GM21381 (cell line): ENCODE measurements around the gene HMOX1.
"Not testable (repeated sequence)": the region's sequence is repeated elsewhere in the genome, so short reads cannot be mapped to it uniquely, and the experiment has no call there.

ENCODE experiments used
- ATAC-seq: cut with Tn5 transposase; IDR thresholded peaks from one replicate; pipeline ENCODE4 v1.9.1; 2021; ENCODE audit warnings: mild to moderate bottlenecking, moderate library complexity; ENCODE audit not compliant: unreplicated experiment

Gene HMOX1

DNA sequence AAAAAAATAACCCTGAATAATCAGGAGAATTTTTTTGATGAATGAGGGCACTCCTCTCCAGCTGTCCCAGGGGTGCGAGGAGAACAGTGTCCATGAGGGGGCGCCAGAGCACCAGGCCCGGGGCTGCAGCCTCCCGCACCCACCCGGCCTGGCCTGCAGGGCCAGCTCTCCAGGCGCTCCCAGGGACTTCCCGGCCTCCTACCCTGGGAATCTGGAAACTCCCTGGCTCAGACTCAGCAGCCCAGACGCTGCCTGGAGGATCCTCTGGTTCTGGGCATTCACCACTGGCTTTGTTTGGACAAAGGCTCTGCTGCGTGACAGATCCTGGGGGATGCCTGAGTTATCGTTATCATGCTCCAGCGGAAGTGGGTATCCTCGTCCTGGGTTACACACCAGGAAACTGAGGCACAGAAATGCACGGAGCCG, 50.0 kb downstream of the HMOX1 start:
- ATAC-seq: no peak

DNA sequence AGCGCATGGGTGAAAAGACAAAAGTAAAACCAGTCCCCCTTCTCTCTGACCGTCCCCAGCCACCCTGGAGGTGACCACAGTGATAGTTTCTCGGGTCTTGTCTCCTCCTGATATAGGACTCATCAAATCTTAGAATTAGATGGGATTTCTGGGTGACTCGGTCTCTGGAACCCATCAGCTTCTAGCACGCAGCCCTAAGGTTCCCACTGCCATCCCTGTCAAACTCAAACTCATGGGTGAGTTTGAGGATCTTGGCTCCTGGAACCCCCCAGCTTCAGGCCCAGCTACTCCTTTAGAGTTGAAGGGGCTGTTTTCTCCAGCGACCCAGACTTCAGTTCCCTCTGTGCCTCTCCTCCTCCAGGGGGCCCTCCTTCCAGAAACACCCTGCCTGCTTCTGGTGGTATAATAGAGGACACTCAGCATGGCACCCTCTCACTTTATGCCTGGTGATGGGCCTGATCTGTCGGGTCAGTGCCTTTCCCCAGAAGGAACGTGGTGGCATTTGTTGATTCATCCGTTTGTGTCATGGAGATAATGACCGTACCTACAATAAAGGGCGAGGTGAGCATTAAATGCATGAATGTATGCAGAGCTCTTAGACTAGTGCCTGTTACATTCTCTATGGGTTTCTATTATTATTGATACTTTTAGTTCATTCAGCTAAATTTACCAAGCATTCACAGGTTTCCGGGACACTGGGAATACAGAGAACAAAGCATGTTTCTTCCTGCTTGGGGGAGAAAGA, 50.8 kb downstream of the HMOX1 start:
- no peak for ATAC-seq

DNA sequence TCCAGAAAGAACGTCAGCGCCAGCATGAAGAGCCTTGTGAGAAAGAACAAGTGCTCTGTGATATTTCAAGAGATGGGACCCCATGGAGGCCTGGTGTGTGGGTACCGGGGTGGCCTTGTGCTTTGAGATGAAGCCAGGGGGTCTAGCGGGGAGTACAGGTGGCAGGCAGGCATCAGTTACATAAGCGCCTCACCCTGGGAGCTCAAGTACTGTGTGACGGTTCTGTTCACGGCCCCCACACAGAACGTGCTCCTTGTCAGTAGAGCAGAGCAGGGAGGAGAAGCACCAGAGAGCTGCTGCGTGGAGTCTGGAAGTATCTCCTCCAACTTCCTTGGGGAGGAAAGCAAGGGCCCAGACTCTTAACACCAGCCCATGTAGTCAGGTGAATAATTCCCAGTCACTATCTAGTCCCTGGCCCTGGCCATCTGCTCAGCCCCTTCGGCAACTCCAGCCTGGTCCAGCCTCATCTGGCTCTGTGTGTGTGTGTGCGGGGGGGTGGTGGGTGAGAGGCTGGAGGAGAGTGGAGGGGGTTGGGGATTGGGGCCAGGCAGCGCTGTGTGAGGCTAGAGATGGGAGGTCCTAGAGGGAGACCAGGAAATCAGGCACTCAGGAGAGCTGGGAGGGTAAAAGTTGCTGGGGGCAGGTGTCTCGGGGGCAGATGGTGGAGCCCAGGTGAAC, 51.5 kb downstream of the HMOX1 start:
- ATAC-seq: no peak

DNA sequence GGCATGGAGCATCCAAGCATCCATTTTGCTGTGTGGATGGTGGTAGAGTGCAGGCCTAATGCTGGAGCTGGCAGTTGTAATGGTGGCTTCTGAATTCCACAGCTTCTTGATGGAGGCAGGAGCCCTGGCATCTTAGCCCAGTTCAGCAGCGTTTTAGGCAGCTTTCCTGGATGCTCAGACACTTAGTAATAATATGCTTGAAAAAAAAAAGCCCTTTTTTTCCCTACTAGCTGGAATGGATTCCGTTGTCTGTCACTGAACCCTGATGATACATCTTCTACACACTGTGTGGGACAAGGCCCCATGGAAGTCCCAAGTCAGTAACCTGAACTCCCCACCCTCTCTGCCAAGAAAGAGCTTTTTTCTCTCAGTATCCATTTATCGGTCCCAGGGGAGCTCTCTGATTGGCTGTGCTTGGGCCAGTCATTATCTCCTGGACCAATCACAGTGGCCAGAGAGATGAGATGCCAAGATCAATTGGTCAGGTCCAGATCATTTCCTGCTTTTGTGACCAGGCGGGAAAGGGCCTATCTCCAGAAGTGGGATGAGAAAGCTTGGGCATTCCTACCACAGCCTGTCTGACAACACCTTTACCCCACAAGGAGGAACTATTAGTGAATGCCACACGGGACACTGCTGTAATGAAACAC, 53.3 kb downstream of the HMOX1 start:
- ATAC-seq: no peak

DNA sequence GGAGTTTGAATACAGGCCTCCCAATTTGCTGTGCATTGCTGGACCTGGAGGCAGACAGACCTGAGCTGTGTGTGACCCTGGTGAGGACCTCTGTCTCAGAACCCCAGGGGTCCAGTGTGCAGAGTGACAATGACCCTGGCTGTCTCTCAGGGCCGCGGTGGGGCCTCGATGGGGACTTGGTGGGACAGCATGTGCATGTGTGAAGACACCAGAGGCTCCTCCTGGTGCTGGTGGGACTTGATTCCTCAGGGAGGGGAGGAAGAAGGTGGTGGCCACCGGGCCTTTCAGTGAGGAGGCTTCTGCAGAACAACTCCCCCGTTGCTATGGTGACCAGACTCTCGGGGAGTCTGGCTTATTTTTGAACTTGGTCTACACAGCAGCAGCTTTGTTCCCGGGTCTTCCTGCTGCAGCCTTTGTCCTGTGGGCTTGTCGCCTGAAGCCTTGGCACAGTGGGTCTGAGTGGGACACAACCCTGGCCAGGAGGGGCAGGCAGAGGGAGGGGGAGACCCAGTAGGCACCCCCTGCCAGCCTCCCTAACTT, 54.4 kb downstream of the HMOX1 start:
- ATAC-seq: no peak

DNA sequence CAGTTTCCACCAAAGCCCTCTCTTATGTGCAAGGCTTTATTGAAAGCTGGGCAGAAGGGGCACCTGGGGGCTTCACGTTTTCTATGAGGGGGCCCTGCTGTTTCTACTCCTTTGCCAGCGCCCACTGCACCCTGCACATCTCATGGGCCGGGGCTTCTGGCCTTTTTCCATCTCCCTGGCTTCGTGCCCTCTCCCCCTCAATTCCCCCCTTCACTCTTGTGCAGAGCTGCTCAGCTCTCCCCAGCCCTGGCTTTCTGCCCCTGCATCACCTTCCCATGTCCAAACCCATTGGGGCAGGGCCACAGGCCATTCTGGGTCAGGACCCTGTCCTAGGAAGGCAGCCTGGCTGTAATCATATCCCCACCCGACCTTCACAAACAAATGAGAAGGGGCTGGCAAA, 55.5 kb downstream of the HMOX1 start:
- no peak for ATAC-seq

DNA sequence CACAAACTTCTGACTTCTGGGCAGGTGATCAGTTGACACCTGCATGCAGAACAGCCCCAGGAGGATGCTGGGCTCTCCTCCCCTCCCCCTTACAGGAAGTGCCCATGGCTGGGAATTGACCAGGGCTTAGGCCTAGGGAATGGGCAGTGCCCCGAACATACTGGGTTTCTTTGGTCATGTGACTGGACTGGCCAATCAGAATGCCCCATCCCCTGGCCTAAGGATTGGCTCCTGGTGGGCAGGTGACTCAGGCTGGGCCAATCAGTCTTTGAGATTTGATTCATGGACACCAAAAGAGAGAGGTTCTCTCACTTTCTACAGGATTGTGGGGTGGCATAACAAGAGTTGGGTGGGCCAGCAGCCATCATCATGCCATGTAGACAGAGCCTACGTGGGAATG, 56.2 kb downstream of the HMOX1 start:
- ATAC-seq: no peak

DNA sequence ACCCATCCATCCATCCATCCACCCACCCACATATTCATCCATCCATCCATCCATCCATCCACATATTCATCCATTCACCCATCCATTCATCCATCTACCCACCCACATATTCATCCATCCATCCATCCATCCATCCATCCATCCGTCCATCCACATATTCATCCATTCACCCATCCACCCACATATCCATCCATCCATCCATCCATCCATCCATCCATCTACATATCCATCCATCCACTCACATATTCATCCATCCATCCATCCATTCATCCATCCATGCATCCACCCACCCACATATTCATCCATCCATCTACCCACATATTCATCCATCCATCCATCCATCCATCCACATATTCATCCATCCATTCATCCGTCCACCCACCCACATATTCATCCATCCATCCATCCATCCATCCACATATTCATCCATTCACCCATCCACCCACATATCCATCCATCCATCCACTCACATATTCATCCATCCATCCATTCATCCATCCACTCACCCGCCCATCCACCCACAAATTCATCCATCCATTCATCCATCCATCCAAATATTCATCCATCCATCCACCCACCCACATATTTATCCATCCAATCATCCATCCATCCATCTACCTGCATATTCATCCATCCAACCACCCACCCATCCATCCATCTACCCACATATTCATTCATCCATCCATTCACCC, 57.9 kb downstream of the HMOX1 start:
- ATAC-seq: not testable (repeated sequence)

DNA sequence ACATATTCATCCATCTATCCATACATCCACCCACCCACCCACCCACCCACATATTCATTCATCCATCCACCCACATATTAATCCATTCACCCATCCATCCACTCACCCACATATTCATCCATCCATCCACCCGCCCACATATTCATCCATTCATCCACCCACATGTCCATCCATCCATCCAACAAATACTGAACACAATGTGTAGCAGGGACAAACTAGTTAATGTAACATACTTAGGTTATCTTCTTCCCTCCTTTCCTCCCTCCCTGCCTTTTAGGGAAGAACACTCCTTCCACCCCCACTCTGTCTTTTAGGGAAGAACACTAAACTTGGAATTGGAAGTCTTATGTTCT, 58.4 kb downstream of the HMOX1 start:
- no peak for ATAC-seq

DNA sequence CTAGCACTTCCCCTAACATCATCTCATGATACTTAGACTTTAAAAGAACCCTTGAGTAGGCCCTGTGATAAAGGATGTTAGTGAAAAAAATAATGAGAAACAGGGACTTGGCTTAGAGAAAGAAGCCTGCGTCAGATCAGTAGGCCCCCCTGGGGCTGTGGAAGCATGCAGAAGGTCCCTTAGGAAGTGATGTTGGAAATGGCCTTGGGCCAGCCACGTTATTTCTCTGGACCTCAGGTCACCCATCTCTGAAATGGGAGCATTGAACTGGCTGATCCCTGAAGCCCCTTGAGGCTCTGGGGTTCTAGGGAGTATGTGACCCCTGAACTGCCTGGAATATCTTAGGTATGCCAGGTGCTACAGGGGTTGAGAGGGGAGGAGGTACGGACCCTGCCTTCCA, 59.2 kb downstream of the HMOX1 start:
- no peak for ATAC-seq

DNA sequence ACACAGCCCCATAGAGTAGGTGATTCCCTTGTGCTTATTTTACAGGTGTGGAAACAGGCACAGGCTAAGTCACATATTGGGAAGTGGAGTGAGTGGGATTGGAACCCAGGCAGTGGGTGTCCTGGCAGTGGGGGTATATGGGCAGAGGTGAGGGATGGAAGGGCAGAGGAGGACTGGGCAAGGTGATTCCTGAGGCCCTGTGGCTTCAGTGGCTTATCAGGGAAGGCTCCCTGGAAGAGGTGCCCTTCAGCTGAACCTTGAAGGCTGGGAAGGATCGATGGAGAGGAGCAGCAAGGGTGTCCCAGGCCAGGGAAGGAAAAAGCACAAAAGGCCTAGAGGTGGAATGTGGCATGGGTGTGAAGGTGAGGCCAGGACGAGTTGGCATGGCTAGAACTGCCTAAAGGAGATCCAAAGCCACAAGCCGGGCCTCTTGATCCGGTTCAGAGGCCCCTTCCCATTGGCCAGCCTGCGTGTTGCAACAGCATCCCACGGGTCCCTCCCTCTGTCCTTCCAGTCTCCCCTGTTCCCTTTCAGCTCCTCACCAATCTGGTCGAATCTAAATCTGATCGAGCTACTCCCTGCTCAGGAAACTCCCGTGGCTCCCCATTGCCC, 60.7 kb downstream of the HMOX1 start:
- ATAC-seq: no peak

DNA sequence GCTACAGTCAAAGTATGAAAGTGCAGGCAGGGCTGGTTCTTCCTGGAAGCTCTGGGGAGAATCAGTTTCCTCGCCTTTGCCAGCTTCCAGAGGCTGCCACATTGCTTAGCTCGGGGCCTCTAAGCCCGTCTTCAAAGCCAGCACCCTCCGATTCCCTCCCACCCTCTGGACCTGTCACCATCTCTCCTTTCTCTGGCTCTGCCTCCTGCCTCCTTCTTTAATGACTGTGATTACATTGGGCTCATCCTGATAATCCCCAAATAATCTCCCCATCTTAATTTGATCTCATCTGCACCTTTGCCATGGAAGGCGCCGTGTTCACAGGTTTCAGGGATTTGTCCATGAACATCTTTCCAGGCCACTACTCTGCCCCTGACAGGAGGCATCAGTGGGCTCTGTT, 61.6 kb downstream of the HMOX1 start:
- no peak for ATAC-seq

DNA sequence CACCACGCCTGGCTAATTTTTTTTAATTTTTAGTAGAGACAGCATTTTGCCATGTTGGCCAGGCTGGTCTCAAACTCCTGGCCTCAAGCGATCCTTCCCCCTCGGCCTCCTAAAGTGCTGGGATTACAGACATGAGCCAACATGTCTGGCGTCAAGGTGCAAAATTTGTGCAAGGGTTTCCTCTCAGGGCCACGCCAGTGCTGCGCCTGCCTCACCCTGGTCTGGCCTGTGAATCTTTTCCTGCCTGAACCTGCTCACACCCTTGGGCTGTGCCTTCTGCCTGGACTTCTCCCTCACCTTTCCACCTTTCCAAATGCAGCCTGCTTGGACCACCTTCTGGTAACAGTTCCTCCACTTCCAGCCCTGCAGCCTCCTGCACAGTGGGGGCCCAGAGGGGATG, 62.4 kb downstream of the HMOX1 start:
- no peak for ATAC-seq
